GM21619 (cell line): ENCODE data around the gene PIK3C2B.
A peak's percentile ranks its signal among the peaks of the same experiment; 100 is the strongest.

Experiments
- ATAC-seq: cut with Tn5 transposase; IDR thresholded peaks from one replicate; pipeline ENCODE4 v1.9.1; 2021; ENCODE audit not compliant: unreplicated experiment

PIK3C2B gene

DNA sequence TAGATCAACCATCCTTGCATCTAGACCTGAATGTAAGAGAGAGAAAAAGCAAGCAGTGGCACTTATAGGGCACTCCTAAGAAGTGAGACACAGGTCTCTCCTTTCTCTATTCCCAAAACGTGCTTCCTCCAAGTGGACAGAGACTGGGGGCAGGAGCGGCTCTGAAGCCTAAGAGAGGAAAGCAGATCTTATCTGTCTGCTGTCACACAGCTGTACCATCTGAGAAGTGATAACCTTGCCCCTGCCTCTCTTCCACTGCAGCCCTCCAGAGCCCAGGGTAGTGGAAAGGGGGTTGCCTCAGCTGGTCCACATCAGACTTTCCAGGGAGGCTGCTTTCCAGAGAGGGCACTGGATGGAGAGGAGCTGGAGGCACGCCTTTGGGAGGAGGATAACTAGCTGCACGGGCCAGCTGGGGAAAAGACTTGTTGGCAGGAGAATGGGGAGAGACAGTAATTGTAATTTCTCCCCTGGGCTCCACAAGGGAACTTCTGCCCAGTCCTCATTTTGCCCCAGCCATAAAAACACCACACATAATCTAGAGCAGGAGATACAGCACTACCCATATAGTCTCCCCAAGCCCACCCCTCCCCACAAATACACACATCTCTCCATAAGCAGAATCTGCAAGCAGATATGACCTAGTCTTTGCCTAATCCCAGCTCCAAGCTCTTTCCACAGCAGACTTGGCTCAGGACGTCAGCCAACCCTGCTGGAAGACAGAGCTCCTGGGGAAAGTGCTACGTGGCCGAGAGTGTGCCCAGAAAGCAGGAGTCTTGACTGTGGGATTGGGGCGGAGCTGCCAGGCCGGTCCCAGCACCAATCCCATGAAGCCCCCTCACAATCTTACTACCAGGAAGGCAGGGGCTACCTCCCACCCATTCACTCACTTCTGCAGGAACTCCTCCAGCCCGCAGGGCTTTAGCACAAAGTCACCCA is 31.2 kb downstream of the PIK3C2B start:
- no peak for ATAC-seq

- ATAC-seq = no peak
Observed at GRCh38 chr1:204462229-204462561, 32.4 kb downstream of the PIK3C2B start.

DNA sequence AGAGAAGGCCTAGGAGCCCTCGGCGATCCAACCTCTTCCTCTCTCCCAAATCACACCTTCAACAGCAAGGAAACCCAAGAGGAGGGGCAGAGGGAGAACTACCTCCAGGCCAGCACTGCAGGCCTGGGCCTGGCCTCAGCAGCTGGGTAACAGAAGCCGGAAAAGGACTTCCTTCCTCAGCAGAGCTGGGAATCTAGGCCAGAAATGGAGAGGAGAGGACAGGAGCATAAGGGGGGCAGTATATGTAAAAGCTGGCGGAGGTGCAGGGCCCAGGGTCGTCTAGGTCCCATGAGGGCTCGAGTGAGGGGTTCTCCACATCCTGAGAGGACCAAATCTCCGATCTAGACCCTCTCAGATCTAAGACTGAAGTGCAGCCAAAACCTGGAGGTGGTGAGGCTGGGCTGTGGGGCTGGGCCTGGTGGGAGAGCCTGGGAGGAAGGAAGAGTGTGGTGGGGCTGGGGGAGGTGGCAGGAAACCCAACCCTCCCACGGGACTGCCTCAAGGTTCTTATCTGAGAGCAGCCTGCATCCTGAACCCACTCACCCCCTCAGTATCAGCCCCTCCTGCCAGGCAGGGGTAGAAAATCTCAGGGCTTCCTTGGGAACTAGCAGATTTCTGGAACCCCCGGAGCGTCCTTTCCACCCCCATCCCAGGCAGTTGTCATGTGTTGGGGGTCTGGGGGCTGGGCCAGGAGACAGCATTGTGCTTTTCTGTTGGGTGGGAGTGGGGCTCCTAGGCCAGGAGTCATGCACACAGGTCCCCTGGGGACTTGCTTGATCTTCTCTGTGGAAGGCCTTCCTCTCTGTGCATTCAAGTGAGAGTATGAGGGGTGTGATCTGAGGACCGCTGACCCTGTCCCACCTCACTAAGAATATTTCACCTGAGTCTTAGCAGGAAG is 33.0 kb downstream of the PIK3C2B start:
- no peak for ATAC-seq

DNA sequence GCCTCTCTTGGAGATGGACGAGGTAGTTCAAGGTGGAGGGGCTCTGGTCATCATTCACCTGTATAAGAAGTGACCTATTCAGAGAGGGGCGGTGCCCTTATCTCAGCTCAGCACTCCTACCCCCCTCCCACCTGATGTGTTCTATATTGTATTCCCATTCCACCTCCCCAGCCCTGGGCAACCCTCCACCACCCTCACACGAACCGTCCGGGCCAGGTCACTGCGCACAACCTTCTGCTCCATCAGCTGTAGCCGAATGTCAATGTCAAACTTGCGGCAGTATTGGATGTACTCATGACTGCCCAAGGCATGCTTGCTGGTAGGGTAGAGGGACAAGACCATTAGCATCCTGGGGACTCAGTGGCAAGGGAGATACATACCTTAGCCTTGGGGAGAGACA is 34.3 kb downstream of the PIK3C2B start:
- no peak for ATAC-seq

- ATAC-seq = no peak
Observed at GRCh38 chr1:204459706-204460105, 34.9 kb downstream of the PIK3C2B start.

DNA sequence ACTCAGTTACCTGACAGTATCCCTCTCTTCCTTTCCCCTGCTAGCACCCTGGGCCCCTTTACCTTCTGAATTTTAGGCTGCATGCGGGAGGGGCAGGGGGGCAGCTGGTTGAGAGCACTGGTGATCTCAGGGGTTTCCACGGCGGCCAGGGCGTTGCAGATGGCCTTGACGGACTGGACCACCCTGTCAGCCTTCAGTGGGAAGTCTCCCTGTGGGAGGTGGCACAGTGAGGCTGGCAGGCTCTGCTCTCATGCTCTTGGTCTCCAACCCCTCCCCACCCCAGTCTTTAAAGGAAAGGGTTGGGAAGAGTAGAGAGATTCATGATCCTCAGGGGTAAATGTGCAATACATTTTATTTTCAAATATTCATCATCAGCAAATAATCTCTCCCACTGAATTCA is 36.9 kb downstream of the PIK3C2B start:
- no peak for ATAC-seq

DNA sequence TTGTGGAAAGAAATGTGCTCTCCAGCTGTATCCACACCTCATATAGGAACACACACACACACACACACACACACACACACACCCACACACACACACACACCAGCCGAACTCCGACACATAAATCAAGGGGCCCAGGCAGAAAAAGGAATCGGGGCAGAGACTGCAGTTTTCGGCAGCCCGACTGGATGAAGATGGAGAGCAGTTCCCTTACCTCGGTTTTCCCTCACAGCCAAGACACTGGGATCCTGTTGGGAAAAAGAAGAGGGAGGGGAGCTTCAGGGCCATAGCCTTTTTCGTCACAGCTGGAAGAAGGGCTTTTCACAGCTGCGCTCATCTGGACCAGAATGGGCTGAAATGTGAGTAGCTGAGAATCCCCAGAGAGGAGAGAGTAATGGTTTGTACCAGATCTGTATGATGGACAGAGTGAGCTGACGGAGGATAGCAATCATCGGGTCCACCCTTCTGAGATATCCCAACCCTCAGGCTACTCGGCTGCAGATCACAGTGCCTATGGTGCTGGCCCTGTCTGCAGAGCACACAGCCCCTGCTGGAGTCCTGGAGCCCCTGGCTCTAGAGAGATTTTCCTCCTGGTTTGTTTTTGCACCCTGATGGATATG is 37.7 kb downstream of the PIK3C2B start:
- no peak for ATAC-seq

GRCh38 chr1:204455831-204456145 is 38.8 kb downstream of the PIK3C2B start:
- no peak for ATAC-seq

GRCh38 chr1:204455063-204455830 is 39.4 kb downstream of the PIK3C2B start:
- ATAC-seq = no peak

DNA sequence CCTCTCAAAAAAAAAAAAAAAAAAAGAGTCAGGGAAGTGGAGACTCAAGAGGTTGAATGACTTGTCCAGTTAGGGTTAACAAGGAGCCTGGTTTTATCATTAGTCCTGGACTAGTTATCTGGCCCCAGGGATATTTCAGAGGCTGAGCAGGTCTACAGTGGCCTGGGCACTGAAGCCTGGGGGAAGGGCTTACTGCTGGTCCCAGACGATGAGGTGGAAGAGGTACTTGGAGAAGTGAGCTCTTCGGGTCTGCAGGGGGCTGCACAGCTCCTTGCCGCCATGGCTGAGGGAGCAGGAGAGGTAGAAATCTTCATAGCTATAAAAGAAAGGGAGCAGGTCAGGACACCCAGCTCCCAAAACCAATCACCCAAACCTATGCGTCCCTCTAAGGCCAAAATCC is 40.1 kb downstream of the PIK3C2B start:
- ATAC-seq = no peak

DNA sequence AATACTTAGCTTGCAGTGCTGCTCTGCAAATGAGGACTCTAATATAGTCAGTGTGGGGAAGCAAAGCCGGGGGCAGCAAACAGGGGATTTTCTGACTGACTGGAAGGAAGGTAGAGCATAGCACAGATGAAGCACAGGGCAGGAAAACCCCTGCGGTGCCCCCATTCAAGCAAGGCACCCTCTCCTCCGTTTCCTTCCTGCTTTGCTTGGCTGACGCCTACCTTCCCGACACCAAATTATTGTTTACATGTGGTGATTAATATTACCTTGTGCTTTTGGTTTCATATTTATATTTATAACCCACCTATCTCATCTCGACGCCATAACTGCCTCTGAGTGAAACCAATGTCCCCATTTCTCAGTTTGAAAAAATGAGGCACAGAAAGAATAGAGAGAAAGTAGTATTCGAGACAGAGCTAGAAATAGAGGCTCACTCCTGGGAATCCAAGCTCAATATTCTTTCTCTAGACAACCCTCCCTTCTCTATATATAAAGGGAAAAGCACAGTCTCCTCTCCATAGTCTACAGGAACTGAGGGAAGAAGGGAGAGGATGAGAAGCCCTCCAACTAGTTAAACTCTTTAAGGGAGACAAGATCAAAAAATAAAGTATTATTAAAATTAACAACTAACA is 41.3 kb downstream of the PIK3C2B start:
- ATAC-seq = peak; percentile 84

DNA sequence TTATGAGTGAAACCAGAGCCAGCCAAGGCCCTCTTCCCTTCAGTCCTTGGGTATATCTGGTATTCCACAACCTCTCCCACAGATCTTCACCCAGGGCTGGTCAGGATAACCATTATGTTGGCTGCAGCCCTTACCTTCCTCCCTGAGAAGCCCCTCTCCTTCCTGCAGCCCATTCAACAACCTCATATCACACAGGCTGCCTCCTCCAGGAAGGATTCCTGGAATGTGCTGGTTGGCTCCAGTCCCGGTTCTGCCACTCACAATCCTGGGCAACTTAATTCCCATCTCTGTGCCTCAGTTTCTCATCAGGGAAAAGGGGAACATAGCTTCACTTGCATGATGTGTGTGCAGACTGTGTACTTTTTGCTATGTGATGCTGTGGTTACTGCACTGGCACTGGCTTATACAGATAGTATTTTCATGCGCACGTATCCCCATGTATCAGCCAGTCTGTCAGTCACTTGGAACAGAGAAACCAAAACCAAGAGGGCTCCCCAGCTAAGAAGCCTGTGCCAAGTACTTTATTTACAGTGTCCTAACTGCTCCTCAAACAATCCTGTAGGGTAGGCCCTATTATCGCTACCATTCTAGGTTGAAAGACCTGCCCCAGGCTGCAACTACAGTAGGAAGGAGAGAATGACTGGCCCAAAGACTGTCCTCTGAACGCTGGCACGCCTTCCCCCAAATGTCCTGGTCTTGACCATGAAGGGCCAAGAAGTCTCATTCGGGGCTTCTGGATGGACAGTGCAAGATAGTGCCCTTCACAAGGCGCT is 43.1 kb downstream of the PIK3C2B start:
- ATAC-seq = no peak

DNA sequence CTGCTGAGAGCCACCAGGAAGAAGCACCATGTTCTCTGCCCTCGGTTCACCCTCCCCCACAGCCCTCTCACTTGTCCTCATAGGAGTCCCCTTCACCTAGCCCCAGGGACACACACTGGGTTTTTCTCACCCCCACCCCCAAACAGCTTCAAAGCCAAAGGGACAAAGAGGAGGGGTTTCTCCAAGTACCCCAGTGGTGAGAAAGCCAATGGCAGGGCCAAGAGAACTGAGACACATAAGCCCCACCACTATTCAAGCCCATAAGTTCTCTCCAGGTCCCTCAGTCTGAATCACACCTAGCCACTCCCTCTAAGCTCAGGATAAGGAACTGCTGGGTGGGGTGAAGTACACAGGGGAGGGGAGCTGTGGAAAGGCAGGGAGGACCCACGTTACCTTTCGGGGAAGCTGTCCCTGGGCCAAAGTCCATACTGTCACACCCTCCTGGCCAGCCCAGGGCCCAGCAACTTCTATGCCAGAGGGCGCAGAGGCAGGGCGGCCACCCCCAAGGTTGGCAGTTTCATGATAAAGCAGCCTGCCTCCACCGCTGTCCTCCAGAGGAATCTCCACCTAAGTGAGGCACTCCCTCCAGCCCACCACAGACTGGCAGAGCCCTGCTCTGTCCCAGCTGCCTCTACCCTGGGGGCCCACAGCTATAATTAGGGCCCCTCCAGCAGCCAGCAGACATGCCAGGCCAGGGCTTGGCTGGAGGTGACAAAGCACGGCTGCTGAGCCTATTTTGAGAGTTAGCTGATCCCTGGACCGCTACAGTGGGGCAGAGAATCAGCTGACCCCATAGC is 43.9 kb downstream of the PIK3C2B start:
- ATAC-seq = no peak

DNA sequence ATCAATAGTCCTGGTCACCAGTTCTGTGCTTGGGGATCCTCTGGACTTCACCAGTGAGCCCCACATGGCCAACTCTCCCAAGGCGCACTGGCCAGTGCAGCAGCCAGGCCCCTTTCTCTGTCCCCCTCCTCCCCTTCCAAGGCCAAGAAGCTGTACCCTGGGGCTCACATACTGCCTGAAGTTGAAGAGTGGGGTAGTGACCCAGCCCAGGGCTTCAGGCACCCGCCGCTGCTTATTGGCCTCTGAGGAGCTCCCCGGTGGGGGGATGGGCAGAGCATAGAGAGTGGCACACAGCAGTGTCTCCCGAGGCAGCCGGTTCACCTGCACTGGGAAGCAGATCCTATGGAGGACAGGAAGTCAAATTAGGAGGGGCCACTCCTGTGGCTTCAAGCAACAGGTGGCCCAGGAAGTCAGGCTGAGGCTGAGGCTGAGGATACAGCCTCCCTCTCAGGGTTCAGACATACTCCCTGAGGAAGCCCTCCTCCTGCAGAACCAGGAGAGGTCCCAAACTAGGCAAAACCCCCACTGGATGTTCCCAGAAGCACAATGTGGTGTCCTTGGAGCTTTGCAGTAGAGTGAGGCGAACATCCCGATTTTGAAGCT is 44.8 kb downstream of the PIK3C2B start:
- ATAC-seq = no peak

DNA sequence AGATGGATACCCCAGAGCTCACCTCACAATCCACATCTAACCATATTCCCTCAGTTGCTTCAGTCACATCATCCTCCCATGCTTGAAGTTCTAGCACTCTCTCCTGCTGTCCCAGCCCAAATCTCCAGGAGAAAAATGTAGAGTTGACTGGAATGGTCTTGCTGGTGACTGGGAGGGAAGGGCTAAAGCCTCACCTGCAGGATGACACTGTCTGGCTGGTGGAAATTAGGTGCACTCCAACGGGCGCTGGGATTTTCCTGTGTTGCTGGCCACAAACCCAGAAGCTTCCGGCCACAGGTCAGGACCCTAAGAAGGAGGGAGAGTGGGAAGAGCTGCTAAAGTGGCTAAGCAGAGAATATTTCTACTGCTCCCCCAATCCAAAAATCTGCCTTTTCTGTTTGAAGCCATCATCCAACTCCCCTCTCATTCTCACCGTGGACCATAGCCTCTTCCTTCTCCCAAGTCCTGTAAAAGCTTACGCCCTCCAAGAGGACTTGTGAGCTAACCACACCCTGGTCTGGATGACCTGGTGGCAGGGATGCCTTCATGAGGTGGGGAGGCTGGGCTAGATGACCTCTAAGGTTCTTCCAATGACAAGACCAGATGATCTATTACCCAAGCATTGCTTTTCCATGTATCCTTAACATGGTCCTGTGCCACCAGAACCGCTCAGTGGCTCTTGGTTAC is 45.5 kb downstream of the PIK3C2B start:
- no peak for ATAC-seq

- ATAC-seq = no peak
Observed at GRCh38 chr1:204448344-204448964, 46.2 kb downstream of the PIK3C2B start.

DNA sequence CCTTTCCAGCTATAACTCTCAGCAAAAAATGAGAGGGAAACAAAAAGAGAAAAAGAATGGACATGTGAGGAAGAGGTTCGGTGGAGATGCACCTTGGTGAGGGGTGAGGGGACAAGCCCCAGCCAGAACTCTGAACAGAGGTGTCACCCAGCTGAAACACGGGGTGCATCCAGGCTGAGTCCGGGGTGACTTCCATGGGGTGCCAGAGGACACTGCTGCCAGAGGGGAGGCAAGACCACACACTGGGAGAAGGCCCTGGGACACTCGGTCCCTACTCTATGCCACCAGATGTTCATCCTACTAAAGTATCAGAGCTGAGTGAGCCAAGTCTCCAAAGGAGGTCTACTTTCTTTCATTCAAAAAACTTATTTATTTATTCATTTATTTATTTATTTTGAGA is 46.9 kb downstream of the PIK3C2B start:
- no peak for ATAC-seq

DNA sequence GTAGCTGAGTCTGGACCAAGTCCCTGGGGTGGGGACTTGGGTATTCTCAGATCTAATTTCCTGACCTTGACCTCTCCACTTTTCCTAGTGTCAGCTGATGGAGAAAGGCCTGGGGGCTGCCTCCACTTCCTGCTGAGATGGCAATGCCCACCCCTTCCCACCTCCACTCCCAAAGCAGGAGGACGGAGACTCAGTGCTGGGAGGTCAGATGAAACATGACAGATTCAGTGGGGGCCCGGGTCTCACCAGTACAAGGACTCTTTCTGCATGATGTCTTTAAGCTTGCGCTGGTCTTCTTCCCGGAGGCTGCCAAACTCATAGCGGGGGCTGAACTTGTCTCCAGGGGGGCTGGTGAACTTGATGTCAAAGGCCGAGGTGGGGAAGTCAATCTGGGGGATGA is 47.4 kb downstream of the PIK3C2B start:
- ATAC-seq = no peak
